Measurements from ENCODE around the gene EXOC1.
A peak's percentile ranks its signal among the peaks of the same experiment; 100 is the strongest.
"Not testable (repeated sequence)": the region's sequence is repeated elsewhere in the genome, so short reads cannot be mapped to it uniquely, and the experiment has no call there.

The EXOC1 gene, protein sequence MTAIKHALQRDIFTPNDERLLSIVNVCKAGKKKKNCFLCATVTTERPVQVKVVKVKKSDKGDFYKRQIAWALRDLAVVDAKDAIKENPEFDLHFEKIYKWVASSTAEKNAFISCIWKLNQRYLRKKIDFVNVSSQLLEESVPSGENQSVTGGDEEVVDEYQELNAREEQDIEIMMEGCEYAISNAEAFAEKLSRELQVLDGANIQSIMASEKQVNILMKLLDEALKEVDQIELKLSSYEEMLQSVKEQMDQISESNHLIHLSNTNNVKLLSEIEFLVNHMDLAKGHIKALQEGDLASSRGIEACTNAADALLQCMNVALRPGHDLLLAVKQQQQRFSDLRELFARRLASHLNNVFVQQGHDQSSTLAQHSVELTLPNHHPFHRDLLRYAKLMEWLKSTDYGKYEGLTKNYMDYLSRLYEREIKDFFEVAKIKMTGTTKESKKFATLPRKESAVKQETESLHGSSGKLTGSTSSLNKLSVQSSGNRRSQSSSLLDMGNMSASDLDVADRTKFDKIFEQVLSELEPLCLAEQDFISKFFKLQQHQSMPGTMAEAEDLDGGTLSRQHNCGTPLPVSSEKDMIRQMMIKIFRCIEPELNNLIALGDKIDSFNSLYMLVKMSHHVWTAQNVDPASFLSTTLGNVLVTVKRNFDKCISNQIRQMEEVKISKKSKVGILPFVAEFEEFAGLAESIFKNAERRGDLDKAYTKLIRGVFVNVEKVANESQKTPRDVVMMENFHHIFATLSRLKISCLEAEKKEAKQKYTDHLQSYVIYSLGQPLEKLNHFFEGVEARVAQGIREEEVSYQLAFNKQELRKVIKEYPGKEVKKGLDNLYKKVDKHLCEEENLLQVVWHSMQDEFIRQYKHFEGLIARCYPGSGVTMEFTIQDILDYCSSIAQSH

GRCh38 chr4:55853484-55854046, at the start of gene EXOC1:
TSS of gene EXOC1 (plus strand) at chr4:55853648. CDS start at chr4:55858324, 4,676 bp downstream.
- DNase-seq (ENCODE audit: low read depth): peak; percentile 93

DNA sequence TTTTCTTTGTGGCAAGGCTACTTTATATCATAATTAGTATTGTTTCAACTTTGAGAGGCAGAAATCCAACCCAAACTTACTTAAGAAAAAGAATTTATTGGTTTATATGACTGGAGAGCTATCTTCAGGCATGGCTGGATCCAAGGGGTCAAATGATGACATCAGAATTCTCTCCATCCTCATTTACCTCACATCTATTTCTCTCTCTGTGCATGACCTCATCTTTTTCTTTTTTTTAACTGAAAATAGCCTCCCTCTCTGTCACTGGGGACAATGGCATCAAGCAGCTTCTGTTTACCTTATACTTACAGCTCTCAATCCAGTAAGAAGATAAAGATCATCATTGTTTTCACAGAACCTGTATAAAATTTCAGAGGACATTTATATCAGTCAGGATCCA, 45.9 kb upstream of the EXOC1 start:
- no peak for DNase-seq (ENCODE audit: low read depth)

DNA sequence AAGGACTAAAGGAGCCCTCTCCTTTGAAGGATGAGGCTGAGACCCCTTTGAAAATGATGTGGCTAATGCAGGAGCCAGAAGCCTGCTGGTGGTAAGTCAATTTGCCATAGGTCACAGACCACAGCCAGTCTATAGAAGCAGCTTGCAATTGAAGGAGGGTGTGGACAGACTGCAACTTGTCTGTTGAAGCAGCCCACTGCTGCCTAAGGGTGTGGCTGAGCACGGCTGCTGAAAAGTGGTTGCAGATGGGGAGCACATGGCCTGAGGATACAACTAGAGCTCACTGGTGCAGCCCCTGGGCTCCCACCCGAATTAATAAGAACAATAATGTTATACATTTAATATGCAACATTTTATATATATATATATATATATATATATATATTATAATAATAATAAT, 45.3 kb upstream of the EXOC1 start:
- DNase-seq (ENCODE audit: low read depth): no peak

DNA sequence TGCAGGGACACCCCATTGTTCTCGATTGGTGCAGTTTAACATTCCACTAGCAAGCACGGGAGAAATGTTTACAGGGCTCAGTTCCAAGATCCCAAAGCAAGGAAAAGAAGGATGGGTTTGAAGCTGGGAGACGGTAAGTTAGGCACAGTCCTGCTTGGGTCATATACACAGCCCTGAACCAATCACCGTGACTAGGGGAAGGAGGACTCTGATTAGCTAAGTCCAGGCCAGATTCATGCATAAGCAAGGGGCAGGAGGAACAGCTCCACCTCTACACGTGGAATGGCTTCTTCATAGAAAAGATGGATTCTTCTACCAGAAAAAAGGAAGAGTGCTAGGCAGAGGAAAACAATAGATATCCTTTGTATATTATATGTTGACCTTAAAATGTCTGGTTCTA, 44.8 kb upstream of the EXOC1 start:
- DNase-seq (ENCODE audit: low read depth): no peak

GRCh38 chr4:55817691-55818090, 35.8 kb upstream of the EXOC1 start:
- no peak for DNase-seq (ENCODE audit: low read depth)

DNA sequence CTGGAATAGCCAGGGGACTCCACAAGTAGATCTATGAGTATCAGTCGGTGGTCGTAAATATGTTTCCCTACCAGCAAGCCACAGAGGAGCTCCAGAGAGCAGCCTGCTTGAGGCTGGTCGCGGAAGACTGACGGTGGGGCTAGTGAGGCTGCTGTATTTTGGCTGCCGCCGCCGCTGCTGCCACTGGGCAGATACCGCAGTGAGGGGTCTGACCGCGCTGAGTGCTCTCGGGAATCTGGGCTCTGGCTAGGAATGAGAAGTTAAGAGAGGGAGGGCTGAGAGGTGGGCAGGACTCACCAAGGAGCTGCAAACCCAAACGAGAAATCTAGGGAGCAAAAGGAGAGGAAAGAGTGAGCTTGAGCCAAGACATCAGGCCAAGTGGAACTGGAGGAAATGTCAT, 33.8 kb upstream of the EXOC1 start, which contains the start of gene EXOC1L:
EXOC1L (plus strand) TSS at position 157 of the 400 bp plus-strand sequence; CDS start at position 394, 237 bp downstream.
- DNase-seq (ENCODE audit: low read depth): peak; percentile 9

DNA sequence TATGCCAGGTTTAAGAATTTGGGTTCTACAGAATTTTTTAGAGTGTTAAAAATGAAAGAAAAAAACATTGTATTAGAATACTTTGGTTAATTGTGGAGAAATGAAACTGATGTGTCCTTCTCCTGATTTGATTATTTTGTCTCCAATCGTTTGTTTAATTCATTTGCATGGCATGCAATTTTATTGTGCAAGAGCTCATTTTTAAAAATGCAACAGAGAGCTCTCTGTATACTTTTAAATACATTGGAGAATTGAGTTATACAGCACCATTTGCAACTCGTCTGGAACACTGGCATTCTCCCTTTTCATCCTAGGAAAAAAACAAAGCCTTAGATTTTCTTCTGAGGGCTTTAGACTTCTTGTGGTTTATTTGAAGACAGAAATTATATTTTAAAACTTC, 33.2 kb upstream of the EXOC1 start:
- DNase-seq (ENCODE audit: low read depth): no peak

- DNase-seq (ENCODE audit: low read depth): no peak
These were observed 31.1 kb upstream of the EXOC1 start for GRCh38 chr4:55822329-55822728.

GRCh38 chr4:55824865-55825264, 28.6 kb upstream of the EXOC1 start:
- DNase-seq (ENCODE audit: low read depth): no peak

DNA sequence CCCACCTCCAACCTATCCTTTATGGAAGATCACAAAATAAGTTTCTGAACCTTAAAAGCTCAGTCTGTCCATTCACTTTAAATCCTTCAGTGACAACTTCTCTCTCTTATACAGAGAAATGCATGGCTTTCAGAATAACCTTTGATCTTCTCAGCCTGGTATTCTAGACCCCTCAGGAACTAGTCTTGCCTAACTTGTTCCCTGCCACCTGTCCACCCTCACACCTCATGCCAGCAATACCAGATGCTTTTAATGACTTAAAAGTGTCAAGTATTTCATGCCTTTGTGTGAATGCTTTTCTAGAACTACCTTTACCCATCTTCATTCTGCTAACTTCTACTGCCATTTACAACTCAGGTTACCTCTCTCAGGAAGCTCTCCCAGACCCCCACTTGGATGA, 26.5 kb upstream of the EXOC1 start:
- DNase-seq (ENCODE audit: low read depth): no peak

DNA sequence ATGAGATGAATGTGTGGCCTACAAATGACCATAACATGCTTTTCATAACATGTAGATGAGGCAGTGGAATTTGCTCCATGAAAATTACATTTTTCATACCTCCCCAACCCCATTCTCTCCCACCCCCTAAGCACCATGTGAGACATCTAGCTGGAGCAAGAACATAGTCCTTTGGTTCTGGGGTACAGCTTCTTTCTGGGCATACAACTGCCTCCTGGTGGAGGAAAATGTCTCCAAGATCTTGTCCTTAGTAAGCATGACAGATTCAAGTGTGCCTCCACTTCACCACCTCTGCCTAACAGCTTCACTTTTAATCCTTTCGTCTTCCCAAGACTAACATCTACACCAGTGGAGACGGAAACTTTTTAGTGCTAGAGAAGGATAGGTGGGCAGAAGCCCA, 25.9 kb upstream of the EXOC1 start:
- DNase-seq (ENCODE audit: low read depth): no peak

- DNase-seq (ENCODE audit: low read depth): no peak
These were observed 23.4 kb upstream of the EXOC1 start for GRCh38 chr4:55830048-55830447.

GRCh38 chr4:55830716-55831115, 22.7 kb upstream of the EXOC1 start:
- no peak for DNase-seq (ENCODE audit: low read depth)

- no peak for DNase-seq (ENCODE audit: low read depth)
These were observed 19.2 kb upstream of the EXOC1 start for GRCh38 chr4:55834086-55834795.

- no peak for DNase-seq (ENCODE audit: low read depth)
These were observed 15.5 kb upstream of the EXOC1 start for GRCh38 chr4:55837903-55838302.

GRCh38 chr4:55838356-55838755, 15.1 kb upstream of the EXOC1 start:
- no peak for DNase-seq (ENCODE audit: low read depth)

DNA sequence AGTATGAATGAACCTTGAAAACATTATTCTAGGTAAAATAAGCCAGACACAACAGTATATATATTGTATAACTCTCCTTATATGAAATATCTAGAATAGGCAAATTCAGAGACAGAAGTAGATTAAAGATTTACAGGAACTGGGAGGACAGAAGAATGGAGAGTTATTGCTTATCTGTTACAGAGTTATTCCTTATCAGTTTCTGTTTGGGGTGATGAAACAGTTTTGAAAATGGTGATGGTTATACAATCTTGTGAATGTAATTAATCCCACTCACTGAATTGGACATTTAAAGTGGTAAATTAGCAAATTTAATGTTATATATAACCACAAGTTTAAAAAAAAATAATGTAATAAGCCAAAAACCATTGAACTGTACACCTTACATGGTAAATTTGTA, 14.5 kb upstream of the EXOC1 start:
- no peak for DNase-seq (ENCODE audit: low read depth)

GRCh38 chr4:55840956-55841355, 12.5 kb upstream of the EXOC1 start:
- DNase-seq (ENCODE audit: low read depth): no peak

DNA sequence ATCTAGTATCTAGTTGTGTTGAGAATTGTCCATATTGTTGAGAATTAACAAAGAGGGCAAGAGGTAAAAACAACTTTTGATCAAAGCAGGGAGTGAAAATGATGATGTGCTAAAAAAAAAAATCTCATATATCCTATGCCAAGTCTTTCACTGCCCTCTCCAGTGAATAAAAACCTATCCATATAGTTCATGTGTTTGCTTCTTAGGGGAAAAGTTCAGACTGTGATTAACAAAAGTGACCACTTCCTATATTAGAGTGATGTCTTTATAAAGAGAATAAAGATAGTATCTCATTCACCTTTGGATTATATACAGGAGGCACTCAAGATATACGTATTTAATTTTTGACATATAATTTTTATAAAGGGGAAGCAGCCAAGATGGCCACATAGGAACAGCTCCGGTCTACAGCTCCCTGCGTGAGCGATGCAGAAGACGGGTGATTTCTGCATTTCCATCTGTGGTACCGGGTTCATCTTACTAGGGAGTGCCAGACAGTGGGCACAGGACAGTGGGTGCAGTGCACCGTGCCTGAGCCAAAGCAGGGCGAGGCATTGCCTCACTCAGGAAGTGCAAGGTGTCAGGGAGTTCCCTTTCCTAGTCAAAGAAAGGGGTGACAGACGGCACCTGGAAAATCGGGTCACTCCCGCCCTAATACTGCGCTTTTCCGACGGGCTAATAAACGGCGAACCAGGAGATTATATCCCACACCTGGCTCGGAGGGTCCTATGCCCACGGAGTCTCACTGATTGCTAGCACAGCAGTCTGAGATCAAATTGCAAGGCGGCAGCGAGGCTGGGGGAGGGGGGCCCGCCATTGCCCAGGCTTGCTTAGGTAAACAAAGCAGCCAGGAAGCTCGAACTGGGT, 11.8 kb upstream of the EXOC1 start:
- not testable (repeated sequence) for DNase-seq (ENCODE audit: low read depth)

- not testable (repeated sequence) for DNase-seq (ENCODE audit: low read depth)
These were observed 11.1 kb upstream of the EXOC1 start for GRCh38 chr4:55842312-55842711.

DNA sequence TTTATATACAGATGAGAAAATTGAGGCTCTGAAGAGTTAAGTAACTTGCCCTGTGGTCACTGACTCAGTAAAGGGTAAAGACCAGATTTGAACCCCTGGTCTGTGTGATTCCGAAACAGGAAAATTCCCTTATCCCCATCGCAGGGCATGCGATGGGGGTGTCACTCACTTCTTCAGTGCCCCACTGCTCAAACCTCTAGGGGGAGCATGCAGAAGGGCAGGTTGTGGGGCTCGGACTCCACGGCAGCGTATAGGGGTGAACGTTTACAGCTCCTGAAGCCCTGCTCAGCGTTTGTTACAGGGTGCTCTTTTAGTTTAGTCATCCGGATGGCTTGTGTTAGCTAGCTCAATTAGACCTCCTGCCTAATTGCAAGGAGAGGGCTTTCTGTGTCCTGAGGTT, 3.7 kb upstream of the EXOC1 start:
- no peak for DNase-seq (ENCODE audit: low read depth)

Data from stromal cell of bone marrow (primary cell).